MM.1S (cell line): ENCODE results near the gene TM9SF2.

ENCODE experiments used
- DNase-seq: peaks from one replicate; pipeline ENCODE4 v3.0.0-alpha.2; 2015
- H2AFZ ChIP-seq: fragments of 300-600 bp; sonication (generic); 2 replicates; pipeline ENCODE4 v1.6.0; 2016; ENCODE audit warnings: antibody characterized with exemption, low read length
- H3F3A ChIP-seq: fragments of 300-600 bp; sonication (generic); 2 replicates; pipeline ENCODE4 v1.6.1; 2016; ENCODE audit warnings: mild to moderate bottlenecking, antibody characterized with exemption, low read length, moderate library complexity, mixed read lengths; ENCODE audit not compliant: insufficient read depth
- H3K27ac ChIP-seq: fragments of 300-600 bp; sonication (generic); 2 replicates; pipeline ENCODE4 v1.5.1; 2016; ENCODE audit warnings: mild to moderate bottlenecking, low read length
- H3K27me3 ChIP-seq: fragments of 300-600 bp; sonication (generic); replicated peaks from 2 replicates; pipeline ENCODE4 v1.6.0; 2016; ENCODE audit warnings: low read length; ENCODE audit not compliant: insufficient read depth
- H3K36me3 ChIP-seq: fragments of 300-600 bp; sonication (generic); replicated peaks from 2 replicates; pipeline ENCODE4 v1.6.1; 2016; ENCODE audit warnings: mild to moderate bottlenecking, low read length, mixed read lengths; ENCODE audit not compliant: insufficient read depth
- H3K4me1 ChIP-seq: fragments of 300-600 bp; sonication (generic); 2 replicates; pipeline ENCODE4 v1.6.1; 2016; ENCODE audit warnings: low read length, mixed read lengths
- H3K4me2 ChIP-seq: fragments of 300-600 bp; sonication (generic); 2 replicates; pipeline ENCODE4 v1.6.0; 2016; ENCODE audit warnings: low read depth, low read length
- H3K4me3 ChIP-seq: fragments of 300-600 bp; sonication (generic); 2 replicates; pipeline ENCODE4 v1.5.1; 2016; ENCODE audit warnings: low read length, mixed read lengths
- H3K79me2 ChIP-seq: fragments of 300-600 bp; sonication (generic); 2 replicates; pipeline ENCODE4 v1.6.1; 2016; ENCODE audit warnings: mixed run types, low read length, mixed read lengths
- H3K9ac ChIP-seq: fragments of 300-600 bp; sonication (generic); 2 replicates; pipeline ENCODE4 v1.6.1; 2016; ENCODE audit warnings: low read length, mixed read lengths
- H3K9me2 ChIP-seq: fragments of 300-600 bp; sonication (generic); replicated peaks from 2 replicates; pipeline ENCODE4 v1.6.1; 2016; ENCODE audit warnings: mild to moderate bottlenecking, low read length, mixed read lengths; ENCODE audit not compliant: insufficient read depth
- H3K9me3 ChIP-seq: fragments of 300-600 bp; sonication (generic); replicated peaks from 2 replicates; pipeline ENCODE4 v1.6.1; 2016; ENCODE audit warnings: mild to moderate bottlenecking, low read length, mixed read lengths; ENCODE audit not compliant: insufficient read depth
- H4K20me1 ChIP-seq: fragments of 300-600 bp; sonication (generic); 2 replicates; pipeline ENCODE4 v1.6.1; 2016; ENCODE audit warnings: mild to moderate bottlenecking, low read length, moderate library complexity, mixed read lengths; ENCODE audit not compliant: insufficient read depth
- EZH2 ChIP-seq: fragments of 300-600 bp; sonication (generic); optimal IDR thresholded peaks from 2 replicates; pipeline ENCODE3; 2017; ENCODE audit warnings: low read depth, mild to moderate bottlenecking, antibody characterized with exemption, low read length, mixed read lengths
- EZH2phosphoT487 ChIP-seq: fragments of 300-600 bp; sonication (generic); IDR thresholded peaks from 2 replicates; pipeline ENCODE4 v1.6.1; 2018; ENCODE audit warnings: antibody characterized with exemption, low read length
- TF ChIP-seq, protein P1 (sequence below): fragments of 300-600 bp; sonication (generic); IDR thresholded peaks from 2 replicates; pipeline ENCODE4 v1.5.1; 2016; ENCODE audit warnings: antibody characterized with exemption, low read length, mixed read lengths

Gene TM9SF2

GRCh38 chr13:99575376-99576120 is 74.3 kb downstream of the TM9SF2 start:
- TF ChIP-seq EZH2phosphoT487 (no peak), EZH2 (no peak)
- TF ChIP-seq, protein P1, sequence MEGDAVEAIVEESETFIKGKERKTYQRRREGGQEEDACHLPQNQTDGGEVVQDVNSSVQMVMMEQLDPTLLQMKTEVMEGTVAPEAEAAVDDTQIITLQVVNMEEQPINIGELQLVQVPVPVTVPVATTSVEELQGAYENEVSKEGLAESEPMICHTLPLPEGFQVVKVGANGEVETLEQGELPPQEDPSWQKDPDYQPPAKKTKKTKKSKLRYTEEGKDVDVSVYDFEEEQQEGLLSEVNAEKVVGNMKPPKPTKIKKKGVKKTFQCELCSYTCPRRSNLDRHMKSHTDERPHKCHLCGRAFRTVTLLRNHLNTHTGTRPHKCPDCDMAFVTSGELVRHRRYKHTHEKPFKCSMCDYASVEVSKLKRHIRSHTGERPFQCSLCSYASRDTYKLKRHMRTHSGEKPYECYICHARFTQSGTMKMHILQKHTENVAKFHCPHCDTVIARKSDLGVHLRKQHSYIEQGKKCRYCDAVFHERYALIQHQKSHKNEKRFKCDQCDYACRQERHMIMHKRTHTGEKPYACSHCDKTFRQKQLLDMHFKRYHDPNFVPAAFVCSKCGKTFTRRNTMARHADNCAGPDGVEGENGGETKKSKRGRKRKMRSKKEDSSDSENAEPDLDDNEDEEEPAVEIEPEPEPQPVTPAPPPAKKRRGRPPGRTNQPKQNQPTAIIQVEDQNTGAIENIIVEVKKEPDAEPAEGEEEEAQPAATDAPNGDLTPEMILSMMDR, result no peak
- Histone ChIP-seq H3K9ac (no peak overlapping the region), H3K36me3 (no peaks in the 10 kb centered on the region), H3K27ac (no peak overlapping the region), H3K4me3 (no peak overlapping the region), H4K20me1 (no peaks in the 10 kb centered on the region), H3K27me3 (no peaks in the 10 kb centered on the region), H3K79me2 (no peaks in the 10 kb centered on the region), H3K9me3 (no peaks in the 10 kb centered on the region), H3K4me2 (no peak overlapping the region), H3K9me2 (no peaks in the 10 kb centered on the region), H3K4me1 (peaks cover 14% of the 10 kb centered on the region), H2AFZ (no peak overlapping the region), H3F3A (no peaks in the 10 kb centered on the region)
- no peak for DNase-seq

DNA sequence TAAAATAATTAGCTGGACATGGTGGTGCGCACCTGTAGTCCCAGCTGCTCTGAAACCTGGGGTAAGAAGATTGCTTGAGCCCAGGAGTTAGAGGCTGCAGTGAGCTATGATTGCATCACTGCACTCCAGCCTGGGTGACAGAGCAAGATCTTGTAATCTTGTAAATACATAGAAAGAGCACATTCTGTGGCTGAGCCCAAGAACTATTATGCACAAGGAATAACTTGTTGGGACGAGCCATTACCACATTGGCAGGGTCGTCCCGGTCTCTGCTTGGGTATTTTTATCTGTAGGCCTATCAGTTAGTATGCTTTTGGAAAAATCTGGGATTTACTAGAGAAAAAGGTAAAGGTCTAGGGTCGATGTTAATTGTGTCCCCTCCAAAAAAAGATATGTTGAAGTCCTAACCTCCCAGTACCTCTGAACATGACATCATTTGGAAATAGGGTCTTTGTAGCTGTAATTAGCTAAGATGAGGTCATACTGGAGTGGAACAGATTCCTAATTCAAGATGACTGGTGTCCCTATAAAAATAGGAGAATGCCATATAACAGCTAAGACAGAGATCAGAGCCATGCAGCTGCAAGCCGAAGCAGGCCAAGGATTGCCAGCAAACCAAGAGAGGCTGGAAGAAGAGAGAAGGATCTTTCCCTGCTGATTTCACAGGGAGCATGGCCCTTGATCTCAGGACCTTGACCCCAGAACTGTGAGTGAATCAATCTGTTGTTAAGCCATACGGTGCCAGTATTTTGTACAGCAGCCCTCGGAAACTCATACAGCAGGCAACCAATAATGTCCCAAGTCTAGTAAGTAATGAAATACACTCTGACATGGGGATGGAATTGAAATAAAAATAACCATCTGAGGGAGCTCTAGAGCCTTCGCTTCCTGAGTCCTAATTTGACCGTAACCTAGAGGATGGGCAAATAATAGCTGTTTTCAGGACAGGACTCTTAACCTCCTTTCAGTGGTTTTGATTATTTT is 77.0 kb downstream of the TM9SF2 start:
- DNase-seq, result peak; percentile 54
- Histone ChIP-seq H3K4me3 (no peak overlapping the region), H3K9me3 (no peaks in the 10 kb centered on the region), H3K27me3 (no peaks in the 10 kb centered on the region), H4K20me1 (no peaks in the 10 kb centered on the region), H3K9ac (no peak overlapping the region), H3F3A (no peaks in the 10 kb centered on the region), H3K4me2 (peak overlapping the region; percentile 30), H3K79me2 (no peaks in the 10 kb centered on the region), H3K9me2 (no peaks in the 10 kb centered on the region), H2AFZ (no peak overlapping the region), H3K36me3 (no peaks in the 10 kb centered on the region), H3K27ac (no peak overlapping the region), H3K4me1 (peaks cover 14% of the 10 kb centered on the region)
- TF ChIP-seq, protein P1, result peak; percentile 48
- TF ChIP-seq EZH2phosphoT487, result no peak
- TF ChIP-seq EZH2, result no peak

- Histone ChIP-seq H3K9me3 (no peaks in the 10 kb centered on the region), H3K9me2 (no peaks in the 10 kb centered on the region), H3K4me1 (peaks cover 14% of the 10 kb centered on the region), H3K27me3 (no peaks in the 10 kb centered on the region), H4K20me1 (no peaks in the 10 kb centered on the region), H3K27ac (no peak overlapping the region), H3K4me2 (no peak overlapping the region), H2AFZ (no peak overlapping the region), H3K79me2 (no peaks in the 10 kb centered on the region), H3K36me3 (no peaks in the 10 kb centered on the region), H3K4me3 (no peak overlapping the region), H3K9ac (no peak overlapping the region), H3F3A (no peaks in the 10 kb centered on the region)
- no peak for DNase-seq
- TF ChIP-seq, protein P1, result no peak
- TF ChIP-seq EZH2, result no peak
- no peak for TF ChIP-seq EZH2phosphoT487
Observed at GRCh38 chr13:99580500-99581268, 79.4 kb downstream of the TM9SF2 start.
